CD14-positive monocyte (primary cell): Measurements from ENCODE around the gene NRSN1. TPM values are rescaled to one million over a fixed set of nuclear protein-coding genes. Genes with fewer than 3 reads are reported as not detected.

Experiments
- DNase-seq, 3 donors: peaks; one replicate each; pipeline ENCODE4 v3.0.0-alpha.2; 2011 to 2022
- H2AFZ ChIP-seq: 2 replicates; pipeline ENCODE4 v1.6.0; 2012; ENCODE audit warnings: mild to moderate bottlenecking, low read depth, low read length, inconsistent platforms; ENCODE audit not compliant: insufficient read depth, poor library complexity, severe bottlenecking
- H3K27ac ChIP-seq, 2 donors: 1 replicate in 1 of 2; 2 replicates in 1 of 2; pipeline ENCODE4 v1.5.1; 2012 to 2013; ENCODE audit warnings: low read length in 2 of 2, control low read depth in 1 of 2, inconsistent platforms in 1 of 2, low read depth in 1 of 2, mild to moderate bottlenecking in 1 of 2
- H3K27me3 ChIP-seq, 2 donors: one replicate each; pipeline versions ENCODE4 v1.6.0 to v1.6.1; 2011 to 2013; ENCODE audit warnings: low read length in 2 of 2; ENCODE audit not compliant: control insufficient read depth in 2 of 2, insufficient read depth in 2 of 2
- H3K36me3 ChIP-seq, 2 donors: replicated peaks in 1 of 2; 1 replicate in 1 of 2; 2 replicates in 1 of 2; pipeline versions ENCODE4 v1.5.1 to v1.6.1; 2012 to 2013; ENCODE audit warnings: low read length in 2 of 2, control low read depth in 1 of 2, inconsistent platforms in 1 of 2, mild to moderate bottlenecking in 1 of 2; ENCODE audit not compliant: insufficient read depth in 2 of 2, control insufficient read depth in 1 of 2
- H3K4me1 ChIP-seq, 2 donors: 1 replicate in 1 of 2; 2 replicates in 1 of 2; pipeline versions ENCODE4 v1.5.1 to v1.6.1; 2012 to 2013; ENCODE audit warnings: low read length in 2 of 2, control low read depth in 1 of 2, inconsistent platforms in 1 of 2, mild to moderate bottlenecking in 1 of 2, moderate library complexity in 1 of 2; ENCODE audit not compliant: insufficient read depth in 2 of 2, control insufficient read depth in 1 of 2
- H3K4me2 ChIP-seq: replicated peaks from 2 replicates; pipeline ENCODE3; 2012; ENCODE audit warnings: low read length, moderate library complexity, mild to moderate bottlenecking; ENCODE audit not compliant: poor library complexity, severe bottlenecking; ENCODE audit errors: extremely low read depth
- H3K4me3 ChIP-seq, 3 experiments: fragments of 200-600 bp in 1 of 3; sonication (generic) in 1 of 3; replicated peaks in 1 of 3; 1 replicate in 2 of 3; 2 replicates in 1 of 3; pipeline ENCODE4 v1.5.1; 2011 to 2013; ENCODE audit warnings: low read length in 3 of 3, mild to moderate bottlenecking in 3 of 3, control low read depth in 2 of 3, low read depth in 2 of 3, inconsistent platforms in 1 of 3, moderate library complexity in 1 of 3
- H3K79me2 ChIP-seq: 2 replicates; pipeline ENCODE4 v1.6.0; 2012; ENCODE audit warnings: mild to moderate bottlenecking, control low read depth, inconsistent platforms, low read length, moderate library complexity; ENCODE audit not compliant: insufficient read depth
- H3K9ac ChIP-seq: 2 replicates; pipeline ENCODE4 v1.6.0; 2017; ENCODE audit warnings: low read length, mild to moderate bottlenecking; ENCODE audit not compliant: insufficient read depth, poor library complexity, severe bottlenecking
- H3K9me3 ChIP-seq, 2 donors: replicated peaks in 1 of 2; 1 replicate in 1 of 2; 2 replicates in 1 of 2; pipeline versions ENCODE4 v1.5.1 to v1.6.1; 2012 to 2013; ENCODE audit warnings: low read length in 2 of 2, control low read depth in 1 of 2; ENCODE audit not compliant: control insufficient read depth in 1 of 2, insufficient read depth in 1 of 2
- H4K20me1 ChIP-seq: 2 replicates; pipeline ENCODE4 v1.6.0; 2012; ENCODE audit warnings: mild to moderate bottlenecking, low read length, control low read depth, moderate library complexity; ENCODE audit not compliant: insufficient read depth
- H3K27ac Mint-ChIP-seq, 7 donors: one replicate each; pipeline ENCODE4 v1.8.0; 2020; ENCODE audit warnings: mild to moderate bottlenecking in 7 of 7, mixed read lengths in 7 of 7, moderate library complexity in 6 of 7, inconsistent platforms in 2 of 7
- H3K27me3 Mint-ChIP-seq, 3 donors: one replicate each; pipeline ENCODE4 v1.8.0; 2021 to 2022; ENCODE audit warnings: low read depth in 3 of 3, mild to moderate bottlenecking in 3 of 3, mixed read lengths in 3 of 3, moderate library complexity in 3 of 3, inconsistent platforms in 1 of 3
- H3K36me3 Mint-ChIP-seq, 2 donors: one replicate each; pipeline ENCODE4 v1.8.0; 2020; ENCODE audit warnings: mixed read lengths in 2 of 2, inconsistent platforms in 1 of 2, mild to moderate bottlenecking in 1 of 2
- H3K4me1 Mint-ChIP-seq: one replicate; pipeline ENCODE4 v1.8.0; 2020; ENCODE audit warnings: mild to moderate bottlenecking, mixed read lengths
- H3K4me3 Mint-ChIP-seq, 2 donors: one replicate each; pipeline ENCODE4 v1.8.0; 2020; ENCODE audit warnings: mild to moderate bottlenecking in 2 of 2, mixed read lengths in 2 of 2, moderate library complexity in 1 of 2
- H3K9me3 Mint-ChIP-seq, 7 donors: one replicate each; pipeline ENCODE4 v1.8.0; 2020 to 2022; ENCODE audit warnings: mixed read lengths in 7 of 7, mild to moderate bottlenecking in 6 of 7, moderate library complexity in 6 of 7, inconsistent platforms in 2 of 7
- CTCF ChIP-seq: fragments of 200-600 bp; IDR thresholded peaks from one replicate; pipeline ENCODE4 v1.8.0; 2022; ENCODE audit warnings: antibody characterized with exemption, mild to moderate bottlenecking
- WGBS: methylation state at CpG from one replicate; pipeline ENCODE4 v1.1.5; 2013; ENCODE audit warnings: missing lambda C conversion rate; ENCODE audit not compliant: insufficient coverage; 5-methylcytosine and 5-hydroxymethylcytosine counted together
- intact Hi-C, 2 donors: fragments of 100-400 bp; cut with micrococcal nuclease; formaldehyde crosslinking; loops; one replicate each; pipeline versions ENCODE4 v1.15.0 to v1.15.1; 2023
- polyA plus RNA-seq, 3 donors: library from polyadenylated mRNA; depleted of rRNA in 1 of 3; unstranded in 2 of 3; stranded (reverse) in 1 of 3; fragments of 300-500 nt in 2 of 3; fragments of >200 nt in 1 of 3; fragmentation: Illumina TruSeq in 2 of 3; gene quantifications; 1 replicate in 2 of 3; 2 replicates in 1 of 3; pipeline ENCODE4 v1.2.3, GENCODE V29; 2012 to 2021

The NRSN1 gene
- polyA plus RNA-seq, 3 donors, result not detected

- Histone ChIP-seq H3K4me3 (no peak overlapping the region), H3K4me2 (no peak overlapping the region), H3K9me3 (no peaks in the 10 kb centered on the region), H3K79me2 (no peaks in the 10 kb centered on the region), H3K36me3 (no peaks in the 10 kb centered on the region), H2AFZ (no peak overlapping the region), H3K4me1 (no peaks in the 10 kb centered on the region), H3K27me3 (no peaks in the 10 kb centered on the region), H3K9ac (no peak overlapping the region), H3K27ac (no peak overlapping the region), H4K20me1 (no peaks in the 10 kb centered on the region)
- Mint-ChIP-seq H3K4me3 (no peak overlapping the region), H3K27ac (no peak overlapping the region), H3K36me3 (no peaks in the 10 kb centered on the region), H3K9me3 (peaks cover 0 to 4% (median 2%) of the 10 kb centered on the region in 7 donors), H3K27me3 (peaks cover 0 to 4% (median 0%) of the 10 kb centered on the region in 3 donors), H3K4me1 (no peaks in the 10 kb centered on the region)
- 78% methylated on average over 1 of the region's 1 CpG for WGBS
- DNase-seq, result no peak
- TF ChIP-seq CTCF, result no peak
- intact Hi-C loops, result no loop called here
Measured at GRCh38 chr6:24107294-24107693, 18.7 kb upstream of the NRSN1 start.

- no peak for DNase-seq
- Mint-ChIP-seq H3K27me3 (peaks cover 0 to 4% (median 0%) of the 10 kb centered on the region in 3 donors), H3K9me3 (peaks cover 0 to 10% (median 2%) of the 10 kb centered on the region in 7 donors), H3K36me3 (no peaks in the 10 kb centered on the region), H3K4me1 (no peaks in the 10 kb centered on the region), H3K4me3 (no peak overlapping the region), H3K27ac (no peak overlapping the region)
- H3K4me1 ChIP-seq, result no peaks in the 10 kb centered on the region
- H3K4me3 ChIP-seq, result no peak overlapping the region
- 82% methylated on average over 4 of the region's 6 CpGs for WGBS
- no peak overlapping the region for H3K9ac ChIP-seq
- H3K79me2 ChIP-seq, result no peaks in the 10 kb centered on the region
- no peak for TF ChIP-seq CTCF
- no peak overlapping the region for H3K27ac ChIP-seq
- no peak overlapping the region for H2AFZ ChIP-seq
- H3K27me3 ChIP-seq, result no peaks in the 10 kb centered on the region
- no peaks in the 10 kb centered on the region for H3K9me3 ChIP-seq
- no peak overlapping the region for H3K4me2 ChIP-seq
- intact Hi-C loops, result no loop called here
- no peaks in the 10 kb centered on the region for H4K20me1 ChIP-seq
- H3K36me3 ChIP-seq, result no peaks in the 10 kb centered on the region
Measured at GRCh38 chr6:24108056-24108455, 18.0 kb upstream of the NRSN1 start.
